HG03060 (cell line): ENCODE data around the gene PCSK7.
"Not testable (repeated sequence)": the region's sequence is repeated elsewhere in the genome, so short reads cannot be mapped to it uniquely, and the experiment has no call there.

Experiments used
- ATAC-seq: cut with Tn5 transposase; IDR thresholded peaks from one replicate; pipeline ENCODE4 v1.9.1; 2021; ENCODE audit warnings: low read depth, moderate number of reproducible peaks; ENCODE audit not compliant: unreplicated experiment

The PCSK7 gene

GRCh38 chr11:117231842-117232091 is at the start of gene PCSK7:
Gene PCSK7 (minus strand): TSS chr11:117232073. CDS start chr11:117229844, 2,229 bp downstream.
- no peak for ATAC-seq

- no peak for ATAC-seq
Measured at GRCh38 chr11:117281159-117281558, 49.3 kb upstream of the PCSK7 start.

DNA sequence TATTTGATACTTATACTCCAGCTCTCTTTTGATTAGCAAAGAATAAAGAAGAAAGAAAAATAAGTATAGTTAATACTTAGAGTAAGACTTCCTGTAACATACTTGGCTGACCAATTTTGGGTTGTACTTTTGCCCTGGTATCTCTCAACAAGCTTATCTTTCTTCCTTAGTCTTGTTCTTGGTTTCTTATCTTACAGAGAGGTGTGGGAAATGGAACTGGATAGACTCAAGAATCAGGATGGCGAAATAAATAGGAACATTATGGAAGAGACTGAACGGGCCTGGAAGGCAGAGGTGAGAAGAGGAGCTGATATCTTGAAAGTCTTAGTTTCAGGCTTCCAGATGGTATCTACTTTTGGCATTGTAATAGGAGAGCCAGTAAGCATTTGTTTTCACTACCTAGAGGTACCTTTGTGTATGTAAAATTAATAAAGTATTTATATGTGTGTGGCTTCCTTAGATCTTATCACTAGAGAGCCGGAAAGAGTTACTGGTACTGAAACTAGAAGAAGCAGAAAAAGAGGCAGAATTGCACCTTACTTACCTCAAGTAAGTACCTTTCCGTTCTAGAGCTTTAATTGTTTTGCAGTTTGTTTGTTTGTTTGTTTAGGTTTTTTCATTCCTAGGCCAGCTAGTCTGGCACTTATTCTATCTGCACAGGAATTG is 48.0 kb upstream of the PCSK7 start:
- no peak for ATAC-seq

GRCh38 chr11:117278347-117278746 is 46.5 kb upstream of the PCSK7 start:
- no peak for ATAC-seq

DNA sequence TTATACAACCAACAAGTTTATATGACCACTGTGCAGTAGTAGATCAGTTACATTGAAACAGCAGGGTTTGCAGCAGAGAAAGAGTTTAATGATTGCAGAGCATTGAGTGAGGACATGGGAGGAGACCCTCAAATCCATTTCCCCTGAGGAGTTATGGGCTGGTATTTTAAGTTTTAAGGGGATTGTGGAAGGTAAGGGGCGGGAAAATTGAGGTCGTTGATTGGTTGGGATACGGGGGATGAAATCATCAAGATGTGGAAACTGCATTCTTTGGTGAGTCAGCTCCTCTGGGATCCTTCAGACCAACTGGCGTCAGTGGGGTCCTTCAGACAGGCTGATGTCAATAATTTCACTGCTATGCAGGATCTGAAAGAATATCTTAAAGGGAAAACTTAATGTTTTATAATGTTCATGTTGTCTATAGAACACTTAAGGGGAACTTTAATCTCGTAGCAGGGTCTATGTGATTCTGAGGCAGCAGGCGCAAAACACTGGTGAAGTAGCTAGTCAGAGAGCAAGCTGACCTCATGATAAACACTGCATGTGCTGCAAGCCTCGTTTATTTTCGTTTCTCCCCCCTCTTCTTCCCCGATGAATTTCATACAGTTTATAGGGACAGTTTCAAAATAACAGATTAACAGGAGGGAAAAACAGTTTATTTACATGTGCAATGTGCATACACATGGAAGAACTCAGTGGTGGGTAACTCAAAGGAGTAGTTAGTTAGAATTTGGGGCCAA is 41.8 kb upstream of the PCSK7 start:
- ATAC-seq: no peak

DNA sequence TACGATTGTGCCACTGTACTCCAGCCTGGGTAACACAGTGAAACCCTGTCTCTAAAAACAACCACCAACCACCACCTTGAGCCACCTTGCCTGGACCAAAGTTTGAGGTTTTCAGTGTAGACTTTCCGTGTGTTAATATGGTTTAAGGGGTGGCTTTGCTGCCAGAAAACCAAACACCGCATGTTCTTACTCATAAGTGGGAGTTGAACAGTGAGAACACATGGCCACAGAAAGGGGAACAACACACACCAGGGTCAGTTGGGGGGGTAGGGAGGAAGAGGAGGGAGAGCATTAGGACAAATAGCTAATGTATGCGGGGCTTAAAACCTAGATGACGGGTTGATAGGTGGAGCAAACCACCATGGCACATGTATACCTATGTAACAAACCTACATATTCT is 40.3 kb upstream of the PCSK7 start:
- ATAC-seq: not testable (repeated sequence)

- ATAC-seq: no peak
Measured at GRCh38 chr11:117271208-117271607, 39.3 kb upstream of the PCSK7 start.

DNA sequence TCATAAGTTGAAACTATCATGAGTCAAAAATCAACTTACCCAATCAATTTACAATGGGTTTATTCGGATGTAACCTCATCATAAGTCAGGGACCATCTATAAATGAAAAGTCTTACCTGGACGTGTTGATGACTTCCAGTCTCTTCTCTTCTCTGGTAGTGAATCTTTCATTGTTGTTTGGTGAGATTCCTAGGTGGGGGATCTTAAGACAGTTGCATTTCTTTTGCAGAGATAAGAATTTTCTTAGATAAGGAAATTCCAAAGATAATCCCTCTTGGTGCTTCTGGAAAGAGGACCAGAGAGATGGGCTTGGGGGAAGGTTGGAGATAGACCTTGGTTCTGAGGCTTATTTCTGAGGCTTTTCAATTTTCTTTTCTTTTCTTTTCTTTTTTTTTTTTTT is 38.0 kb upstream of the PCSK7 start:
- no peak for ATAC-seq

DNA sequence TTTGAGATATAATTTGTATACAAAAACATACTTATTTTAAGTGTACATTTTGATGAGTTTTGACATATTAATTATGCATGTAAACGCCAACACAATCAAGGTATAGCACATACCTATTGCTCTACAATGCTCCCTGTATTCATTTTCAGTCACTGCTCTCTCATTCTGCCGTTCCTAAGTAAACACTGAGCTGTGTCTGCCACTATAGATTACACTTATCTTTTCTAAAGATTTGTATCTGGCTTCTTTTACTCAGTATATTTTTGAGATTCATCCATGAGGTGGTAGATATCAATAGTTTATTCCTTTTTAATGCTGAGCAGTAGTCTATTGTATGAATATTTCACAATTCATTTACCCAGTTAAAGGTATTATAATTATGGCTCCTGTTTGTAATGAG is 33.9 kb upstream of the PCSK7 start:
- no peak for ATAC-seq

GRCh38 chr11:117264624-117265323 is 32.9 kb upstream of the PCSK7 start:
- not testable (repeated sequence) for ATAC-seq

GRCh38 chr11:117259417-117259816 is 27.5 kb upstream of the PCSK7 start:
- no peak for ATAC-seq

GRCh38 chr11:117258576-117258975 is 26.7 kb upstream of the PCSK7 start:
- no peak for ATAC-seq

GRCh38 chr11:117256573-117256972 is 24.7 kb upstream of the PCSK7 start:
- no peak for ATAC-seq

DNA sequence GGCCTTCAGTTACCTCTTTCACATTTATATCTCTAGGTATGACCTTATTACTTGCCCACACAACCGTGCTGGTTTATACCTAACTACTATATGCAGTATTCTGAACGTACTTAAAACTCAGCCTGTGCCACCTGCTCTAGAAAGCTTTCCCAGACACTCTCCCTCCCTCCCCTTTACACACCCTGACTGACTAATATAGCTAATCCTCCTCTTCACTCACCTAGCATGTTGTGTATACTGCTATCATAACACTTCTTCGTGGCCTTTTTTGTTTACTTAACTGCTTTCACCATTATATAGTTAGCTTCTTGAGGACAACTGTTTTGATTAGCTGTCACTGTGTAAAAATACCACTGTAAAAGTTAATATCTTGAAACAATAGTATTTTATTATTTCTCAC is 24.1 kb upstream of the PCSK7 start:
- no peak for ATAC-seq

GRCh38 chr11:117251506-117251905 is 19.6 kb upstream of the PCSK7 start:
- ATAC-seq: no peak

- ATAC-seq: no peak
Measured at GRCh38 chr11:117249571-117249970, 17.7 kb upstream of the PCSK7 start.

DNA sequence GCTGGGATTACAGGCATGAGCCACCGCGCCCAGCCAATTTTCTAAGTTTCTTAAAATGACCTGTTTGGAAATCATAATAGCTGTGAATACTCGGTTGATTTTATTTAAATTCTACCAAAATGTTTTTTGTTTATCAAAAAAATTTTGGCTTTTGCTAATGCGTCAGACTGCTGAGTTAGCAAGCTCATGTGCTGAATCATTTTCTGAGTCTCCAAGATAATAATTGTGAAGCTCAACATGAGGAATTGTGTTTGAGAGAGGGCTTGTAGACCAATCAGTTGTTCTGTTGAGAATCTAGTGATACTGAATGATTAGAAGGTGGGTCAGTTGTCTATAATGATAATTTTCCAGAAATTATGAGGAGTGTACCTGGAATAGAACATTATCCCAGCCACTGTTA is 16.5 kb upstream of the PCSK7 start:
- no peak for ATAC-seq

GRCh38 chr11:117239295-117239694 is 7.4 kb upstream of the PCSK7 start:
- no peak for ATAC-seq

GRCh38 chr11:117238221-117238620 is 6.3 kb upstream of the PCSK7 start:
- no peak for ATAC-seq

DNA sequence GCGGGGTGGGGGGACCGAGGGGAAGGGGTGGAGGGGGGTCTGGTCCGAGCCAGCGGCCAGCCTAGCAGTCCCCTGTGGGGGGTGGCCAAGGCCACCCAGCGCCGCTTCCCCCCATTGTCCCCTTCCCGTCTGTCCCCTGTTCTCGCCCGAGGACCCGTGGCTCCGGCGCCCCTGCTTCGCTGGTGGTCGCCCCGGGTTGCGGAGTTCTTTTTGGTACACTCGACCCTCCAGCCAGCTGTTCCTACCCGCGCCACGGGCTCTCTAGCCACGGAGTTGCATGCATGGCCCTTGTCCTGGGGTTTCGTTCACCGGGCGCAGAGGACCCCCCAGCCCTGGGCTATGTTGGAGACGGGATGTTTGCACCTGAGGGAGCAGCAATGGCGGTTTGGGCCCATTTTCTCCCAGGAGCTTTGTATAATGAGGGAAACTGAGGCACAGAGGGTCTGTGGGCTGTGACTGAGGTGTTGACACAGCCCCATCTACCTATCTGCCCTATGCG is 1.1 kb upstream of the PCSK7 start:
- ATAC-seq: no peak

- ATAC-seq: no peak
Measured at GRCh38 chr11:117232092-117232878, 412 bp upstream of the PCSK7 start, which contains the start of gene RNF214. Gene RNF214 (plus strand): TSS chr11:117232671. CDS start chr11:117234273, 1,602 bp downstream.
